ENCODE results near the gene CDH4.

Gene CDH4

DNA sequence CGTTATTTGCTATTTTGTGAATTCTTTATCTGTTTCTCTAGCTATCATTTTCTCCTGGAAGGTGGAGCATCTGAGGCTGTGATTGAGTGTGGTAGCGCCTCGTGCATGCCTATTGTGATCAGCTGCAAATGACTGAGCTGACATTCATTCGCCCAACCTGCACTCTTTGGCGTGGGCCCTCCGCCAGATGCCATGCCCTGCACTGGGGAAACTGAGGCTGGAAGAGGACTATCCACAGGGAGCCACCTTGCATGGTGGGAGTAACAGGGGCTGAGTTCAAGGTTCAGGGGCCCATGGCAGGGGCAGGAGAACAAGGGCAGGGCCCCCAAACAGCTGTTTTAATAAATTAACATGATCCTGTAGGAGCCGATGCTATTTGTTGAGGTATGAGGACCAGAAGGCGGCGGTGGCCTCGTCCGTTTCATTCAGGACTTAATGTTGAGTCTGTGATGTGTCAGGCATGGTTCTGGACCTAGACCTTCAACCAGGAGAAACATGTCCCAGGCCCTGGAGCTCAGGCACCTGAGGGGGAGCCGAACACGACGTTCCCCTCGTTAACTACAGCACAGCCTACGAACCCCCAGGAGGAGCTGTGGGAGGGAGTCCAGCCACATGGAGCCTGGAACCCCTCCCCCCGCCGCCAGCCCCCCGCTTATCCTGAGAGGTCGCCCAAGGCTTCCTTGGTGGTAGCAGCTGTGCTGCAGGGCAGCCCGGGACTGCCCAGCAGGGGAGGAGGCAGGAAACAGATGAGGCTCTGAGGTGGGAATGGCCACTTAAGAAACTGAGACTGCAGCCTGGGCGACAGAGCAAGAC lies 242.9 kb downstream of the CDH4 start:
- no peak overlapping the region for H3K23ac ChIP-seq (ENCODE audit: low read depth, low read length, poor library complexity)
- no peak overlapping the region for H4K91ac ChIP-seq (ENCODE audit: low read depth, low read length, poor library complexity)
- H3K79me1 ChIP-seq (ENCODE audit: low read depth, low read length), result no peaks in the 10 kb centered on the region
- H3K18ac ChIP-seq (ENCODE audit: low read length), result peak overlapping the region; percentile 69
- H3K27me3 ChIP-seq (ENCODE audit: control insufficient read depth in 3 of 3, insufficient read depth in 3 of 3, low read depth in 1 of 3, low read length in 3 of 3), result peaks cover 0 to 2% (median 0%) of the 10 kb centered on the region in 3 experiments
- H4K8ac ChIP-seq (ENCODE audit: low read depth, low read length), result no peak overlapping the region
- peak overlapping the region; percentile 8 for H2BK12ac ChIP-seq (ENCODE audit: low read length)
- H3K27ac ChIP-seq (replicated peaks; ENCODE audit: low read length), result no peak overlapping the region
- H3K14ac ChIP-seq (ENCODE audit: low read length), result no peak overlapping the region
- no peak overlapping the region for H3K9ac ChIP-seq (ENCODE audit: low read depth, low read length, poor library complexity)
- H3K4ac ChIP-seq (ENCODE audit: low read length), result no peak overlapping the region
- peak overlapping the region; percentile 68 for H2AK5ac ChIP-seq (ENCODE audit: low read depth, low read length)
- no peak overlapping the region for H3K4me2 ChIP-seq (ENCODE audit: insufficient read depth, low read length, poor library complexity, severe bottlenecking)
- no peak overlapping the region for H2AFZ ChIP-seq (ENCODE audit: low read length)
- H3K4me1 ChIP-seq (ENCODE audit: control insufficient read depth in 2 of 2, insufficient read depth in 1 of 2, low read depth in 1 of 2, low read length in 2 of 2), result peaks cover 3 to 8% of the 10 kb centered on the region in 2 donors
- WGBS, 2 donors (ENCODE audit: extremely low coverage in 2 of 2, insufficient read length in 2 of 2, insufficient replicate concordance in 1 of 2), result no CpG with 5 or more reads among the region's 22 CpGs
- peaks cover 3 to 9% of the 10 kb centered on the region in 2 donors for H3K9me3 ChIP-seq (replicated peaks in 1 of 2; ENCODE audit: control insufficient read depth in 2 of 2, insufficient read depth in 1 of 2, low read depth in 1 of 2, low read length in 2 of 2)
- no peak overlapping the region for H2BK5ac ChIP-seq (ENCODE audit: low read length)
- no peak for DNase-seq (ENCODE audit: low spot score)
- no peak overlapping the region for H2BK120ac ChIP-seq (ENCODE audit: low read depth, low read length)
- H3K4me3 ChIP-seq (ENCODE audit: low read length in 2 of 2), result no peak overlapping the region
- H3K36me3 ChIP-seq (replicated peaks in 1 of 2; ENCODE audit: control insufficient read depth in 2 of 2, insufficient read depth in 2 of 2, low read length in 2 of 2), result peaks cover 0 to 3% of the 10 kb centered on the region in 2 donors
- H2BK15ac ChIP-seq (ENCODE audit: low read length), result no peak overlapping the region

DNA sequence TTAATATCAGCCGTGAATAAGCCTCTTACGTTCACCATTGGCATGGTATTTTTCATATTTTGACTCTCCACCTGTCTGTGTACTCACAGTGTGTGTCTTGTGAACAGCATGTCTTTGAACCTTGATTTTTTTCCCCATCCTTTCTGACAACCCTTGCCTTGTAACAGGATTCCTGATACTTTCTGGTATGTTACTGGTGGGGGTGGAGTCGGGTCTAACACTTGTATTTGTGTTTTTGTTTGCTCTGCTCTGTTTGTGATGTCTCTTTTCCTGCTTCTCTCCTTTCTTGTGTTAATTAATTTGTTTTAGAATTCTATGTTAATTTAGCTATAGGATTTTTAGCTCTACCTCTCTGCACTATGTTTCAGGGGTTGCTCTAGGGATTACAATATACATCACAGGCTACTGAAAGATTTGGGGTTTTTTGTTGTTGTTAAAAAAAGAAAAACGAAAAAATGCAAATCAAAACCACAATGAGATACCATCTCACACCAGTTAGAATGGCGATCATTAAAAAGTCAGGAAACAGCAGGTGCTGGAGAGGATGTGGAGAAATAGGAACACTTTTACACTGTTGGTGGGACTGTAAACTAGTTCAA lies 245.1 kb downstream of the CDH4 start:
- Histone ChIP-seq H2BK12ac (ENCODE audit: low read length) (no peak overlapping the region), H2BK120ac (ENCODE audit: low read depth, low read length) (no peak overlapping the region), H2BK15ac (ENCODE audit: low read length) (no peak overlapping the region), H3K9ac (ENCODE audit: low read depth, low read length, poor library complexity) (no peak overlapping the region), H3K27me3 (ENCODE audit: control insufficient read depth in 3 of 3, insufficient read depth in 3 of 3, low read depth in 1 of 3, low read length in 3 of 3) (no peaks in the 10 kb centered on the region), H3K36me3 (replicated peaks in 1 of 2; ENCODE audit: control insufficient read depth in 2 of 2, insufficient read depth in 2 of 2, low read length in 2 of 2) (no peaks in the 10 kb centered on the region), H3K14ac (ENCODE audit: low read length) (no peak overlapping the region), H3K18ac (ENCODE audit: low read length) (no peak overlapping the region), H3K79me1 (ENCODE audit: low read depth, low read length) (no peaks in the 10 kb centered on the region), H2BK5ac (ENCODE audit: low read length) (no peak overlapping the region), H4K91ac (ENCODE audit: low read depth, low read length, poor library complexity) (no peak overlapping the region), H4K8ac (ENCODE audit: low read depth, low read length) (no peak overlapping the region), H3K23ac (ENCODE audit: low read depth, low read length, poor library complexity) (no peak overlapping the region), H3K4ac (ENCODE audit: low read length) (no peak overlapping the region), H3K4me2 (ENCODE audit: insufficient read depth, low read length, poor library complexity, severe bottlenecking) (no peak overlapping the region), H3K27ac (replicated peaks; ENCODE audit: low read length) (no peak overlapping the region), H3K9me3 (replicated peaks in 1 of 2; ENCODE audit: control insufficient read depth in 2 of 2, insufficient read depth in 1 of 2, low read depth in 1 of 2, low read length in 2 of 2) (peaks cover 2 to 5% of the 10 kb centered on the region in 2 donors), H3K4me3 (ENCODE audit: low read length in 2 of 2) (no peak overlapping the region), H2AK5ac (ENCODE audit: low read depth, low read length) (no peak overlapping the region), H3K4me1 (ENCODE audit: control insufficient read depth in 2 of 2, insufficient read depth in 1 of 2, low read depth in 1 of 2, low read length in 2 of 2) (peaks cover 12 to 14% of the 10 kb centered on the region in 2 donors), H2AFZ (ENCODE audit: low read length) (no peak overlapping the region)
- no peak for DNase-seq (ENCODE audit: low spot score)
- WGBS, 2 donors (ENCODE audit: extremely low coverage in 2 of 2, insufficient read length in 2 of 2, insufficient replicate concordance in 1 of 2), result no CpG with 5 or more reads among the region's 5 CpGs

- Histone ChIP-seq H3K27ac (replicated peaks; ENCODE audit: low read length) (no peak overlapping the region), H3K18ac (ENCODE audit: low read length) (no peak overlapping the region), H4K91ac (ENCODE audit: low read depth, low read length, poor library complexity) (no peak overlapping the region), H3K79me1 (ENCODE audit: low read depth, low read length) (no peaks in the 10 kb centered on the region), H3K4me2 (ENCODE audit: insufficient read depth, low read length, poor library complexity, severe bottlenecking) (no peak overlapping the region), H2BK12ac (ENCODE audit: low read length) (no peak overlapping the region), H2AK5ac (ENCODE audit: low read depth, low read length) (peak overlapping the region; percentile 16), H3K9ac (ENCODE audit: low read depth, low read length, poor library complexity) (no peak overlapping the region), H3K4me1 (ENCODE audit: control insufficient read depth in 2 of 2, insufficient read depth in 1 of 2, low read depth in 1 of 2, low read length in 2 of 2) (peaks cover 9 to 14% of the 10 kb centered on the region in 2 donors), H3K4me3 (ENCODE audit: low read length in 2 of 2) (no peak overlapping the region), H2AFZ (ENCODE audit: low read length) (no peak overlapping the region), H3K4ac (ENCODE audit: low read length) (no peak overlapping the region), H2BK15ac (ENCODE audit: low read length) (no peak overlapping the region), H2BK120ac (ENCODE audit: low read depth, low read length) (no peak overlapping the region), H3K36me3 (replicated peaks in 1 of 2; ENCODE audit: control insufficient read depth in 2 of 2, insufficient read depth in 2 of 2, low read length in 2 of 2) (no peaks in the 10 kb centered on the region), H3K27me3 (ENCODE audit: control insufficient read depth in 3 of 3, insufficient read depth in 3 of 3, low read depth in 1 of 3, low read length in 3 of 3) (no peaks in the 10 kb centered on the region), H3K23ac (ENCODE audit: low read depth, low read length, poor library complexity) (no peak overlapping the region), H3K14ac (ENCODE audit: low read length) (no peak overlapping the region), H4K8ac (ENCODE audit: low read depth, low read length) (no peak overlapping the region), H2BK5ac (ENCODE audit: low read length) (no peak overlapping the region), H3K9me3 (replicated peaks in 1 of 2; ENCODE audit: control insufficient read depth in 2 of 2, insufficient read depth in 1 of 2, low read depth in 1 of 2, low read length in 2 of 2) (peaks cover 0 to 2% of the 10 kb centered on the region in 2 donors)
- no peak for DNase-seq (ENCODE audit: low spot score)
- no CpG with 5 or more reads among the region's 19 CpGs for WGBS, 2 donors (ENCODE audit: extremely low coverage in 2 of 2, insufficient read length in 2 of 2, insufficient replicate concordance in 1 of 2)
Measured at GRCh38 chr20:61499859-61500554, 247.9 kb downstream of the CDH4 start.

DNA sequence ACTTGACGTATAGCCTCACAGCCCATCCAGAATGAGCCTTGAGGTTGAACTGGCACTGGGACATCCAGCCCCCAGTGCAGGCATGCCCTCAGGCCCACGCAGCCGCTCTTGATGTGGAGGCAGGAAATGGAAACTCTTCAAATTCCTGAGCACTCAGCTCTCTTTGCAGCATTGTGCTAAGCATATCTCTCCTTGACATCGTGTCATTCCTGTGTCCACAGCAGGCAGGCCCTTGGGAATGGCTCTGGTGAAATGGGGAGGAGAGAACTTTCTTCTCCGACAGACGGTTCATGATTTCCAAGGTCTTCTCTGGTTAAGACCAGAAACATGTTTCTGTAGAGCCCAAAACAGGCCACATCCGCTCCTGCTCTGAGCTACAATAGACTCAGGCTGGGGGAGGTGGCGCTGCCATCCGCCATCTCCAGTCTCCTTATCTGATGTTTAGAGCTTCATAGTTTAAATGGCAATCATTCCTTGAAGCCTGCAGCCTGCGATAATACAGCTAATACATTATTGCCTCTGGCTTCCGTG lies 248.8 kb downstream of the CDH4 start:
- no peak overlapping the region for H2BK120ac ChIP-seq (ENCODE audit: low read depth, low read length)
- no peak overlapping the region for H3K4me2 ChIP-seq (ENCODE audit: insufficient read depth, low read length, poor library complexity, severe bottlenecking)
- no peak overlapping the region for H3K27ac ChIP-seq (replicated peaks; ENCODE audit: low read length)
- no peaks in the 10 kb centered on the region for H3K79me1 ChIP-seq (ENCODE audit: low read depth, low read length)
- H3K4me3 ChIP-seq (ENCODE audit: low read length in 2 of 2), result no peak overlapping the region
- no peak overlapping the region for H3K4ac ChIP-seq (ENCODE audit: low read length)
- H3K18ac ChIP-seq (ENCODE audit: low read length), result no peak overlapping the region
- peaks cover 0 to 2% of the 10 kb centered on the region in 2 donors for H3K9me3 ChIP-seq (replicated peaks in 1 of 2; ENCODE audit: control insufficient read depth in 2 of 2, insufficient read depth in 1 of 2, low read depth in 1 of 2, low read length in 2 of 2)
- no peak overlapping the region for H4K91ac ChIP-seq (ENCODE audit: low read depth, low read length, poor library complexity)
- H2BK15ac ChIP-seq (ENCODE audit: low read length), result no peak overlapping the region
- no peaks in the 10 kb centered on the region for H3K27me3 ChIP-seq (ENCODE audit: control insufficient read depth in 3 of 3, insufficient read depth in 3 of 3, low read depth in 1 of 3, low read length in 3 of 3)
- no peak overlapping the region for H2AK5ac ChIP-seq (ENCODE audit: low read depth, low read length)
- H2AFZ ChIP-seq (ENCODE audit: low read length), result peak overlapping the region; percentile 31
- no peak for DNase-seq (ENCODE audit: low spot score)
- H3K9ac ChIP-seq (ENCODE audit: low read depth, low read length, poor library complexity), result peak overlapping the region; percentile 36
- H3K14ac ChIP-seq (ENCODE audit: low read length), result peak overlapping the region; percentile 15
- H2BK5ac ChIP-seq (ENCODE audit: low read length), result no peak overlapping the region
- no peak overlapping the region for H3K23ac ChIP-seq (ENCODE audit: low read depth, low read length, poor library complexity)
- H3K4me1 ChIP-seq (ENCODE audit: control insufficient read depth in 2 of 2, insufficient read depth in 1 of 2, low read depth in 1 of 2, low read length in 2 of 2), result peaks cover 9 to 14% of the 10 kb centered on the region in 2 donors
- no peak overlapping the region for H4K8ac ChIP-seq (ENCODE audit: low read depth, low read length)
- WGBS, 2 donors (ENCODE audit: extremely low coverage in 2 of 2, insufficient read length in 2 of 2, insufficient replicate concordance in 1 of 2), result no CpG with 5 or more reads among the region's 11 CpGs
- H2BK12ac ChIP-seq (ENCODE audit: low read length), result no peak overlapping the region
- H3K36me3 ChIP-seq (replicated peaks in 1 of 2; ENCODE audit: control insufficient read depth in 2 of 2, insufficient read depth in 2 of 2, low read length in 2 of 2), result no peaks in the 10 kb centered on the region
